Measurements from ENCODE around the gene SF3A2.

DNA sequence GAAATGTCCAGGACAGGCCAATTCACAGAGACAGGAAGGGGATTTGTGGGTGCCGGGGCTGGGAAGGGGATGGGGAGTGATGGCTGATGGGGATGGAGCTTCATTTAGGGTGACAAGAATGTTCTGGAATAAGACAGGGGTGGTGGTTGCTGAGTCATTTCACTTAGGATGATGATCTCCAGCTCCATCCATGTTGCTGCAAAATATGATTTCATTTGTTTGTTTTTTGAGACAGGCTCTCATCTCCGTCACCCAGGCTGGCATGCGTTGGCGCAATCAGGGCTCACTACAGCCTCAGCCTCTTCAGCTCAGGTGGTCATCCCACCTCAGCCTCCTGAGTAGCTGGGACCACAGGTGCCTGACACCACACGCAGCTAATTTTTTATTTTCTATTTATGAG, 22.7 kb downstream of the SF3A2 start:
- TF ChIP-seq POLR2A (IDR thresholded peaks at IDR 0.05; ENCODE audit: low read depth, low read length) (no peak), SPI1 (IDR thresholded peaks at IDR 0.05; ENCODE audit: low read depth, low read length) (no peak), POLR2AphosphoS5 (IDR thresholded peaks at IDR 0.05; ENCODE audit: low read depth, low read length) (no peak), TAF1 (IDR thresholded peaks at IDR 0.05; ENCODE audit: low read depth, low read length) (no peak), PAX5 (IDR thresholded peaks at IDR 0.05; ENCODE audit: insufficient read depth, low read length, severe bottlenecking) (no peak), POU2F2 (IDR thresholded peaks at IDR 0.05; ENCODE audit: low read depth, low read length) (no peak)

Measured in GM12891 (cell line).